Fibroblast of skin of back (primary cell): ENCODE results near the gene ZNRF4. TPM values are rescaled to one million over a fixed set of nuclear protein-coding genes. Genes with fewer than 3 reads are reported as not detected.
A peak's percentile ranks its signal among the peaks of the same experiment; 100 is the strongest.
"Not testable (repeated sequence)": the region's sequence is repeated elsewhere in the genome, so short reads cannot be mapped to it uniquely, and the experiment has no call there.

Experiments used
- DNase-seq: peaks from one replicate; pipeline ENCODE4 v3.0.0-alpha.2; 2013
- polyA plus RNA-seq, 2 experiments: library from polyadenylated mRNA; unstranded; fragments of 120-200 nt; gene quantifications; one replicate each; pipeline ENCODE4 v1.2.1, GENCODE V29; 2013; ENCODE audit not compliant: insufficient read length in 2 of 2

The ZNRF4 gene
- not detected for polyA plus RNA-seq (2013, experiment 1 of 2; ENCODE audit: insufficient read length)
- polyA plus RNA-seq (2013, experiment 2 of 2; ENCODE audit: insufficient read length) = not detected

- DNase-seq = no peak
Measured at GRCh38 chr19:5455367-5456129, at the start of gene ZNRF4. ZNRF4 (plus strand) TSS chr19:5455417; CDS start chr19:5455492, 75 bp downstream.

GRCh38 chr19:5406198-5406597, 49.0 kb upstream of the ZNRF4 start:
- not testable (repeated sequence) for DNase-seq

GRCh38 chr19:5406816-5407215, 48.4 kb upstream of the ZNRF4 start:
- no peak for DNase-seq

- peak; percentile 25 for DNase-seq
Measured at GRCh38 chr19:5407356-5407755, 47.9 kb upstream of the ZNRF4 start.

- DNase-seq = no peak
Measured at GRCh38 chr19:5417495-5418436, 37.5 kb upstream of the ZNRF4 start.

- DNase-seq = no peak
Measured at GRCh38 chr19:5418677-5419076, 36.5 kb upstream of the ZNRF4 start.

- DNase-seq = no peak
Measured at GRCh38 chr19:5420953-5421352, 34.3 kb upstream of the ZNRF4 start.

GRCh38 chr19:5423567-5424125, 31.6 kb upstream of the ZNRF4 start:
- DNase-seq = no peak

- no peak for DNase-seq
Measured at GRCh38 chr19:5424192-5424973, 30.8 kb upstream of the ZNRF4 start.

GRCh38 chr19:5425260-5425659, 30.0 kb upstream of the ZNRF4 start:
- DNase-seq = no peak

GRCh38 chr19:5430237-5430636, 25.0 kb upstream of the ZNRF4 start:
- DNase-seq = no peak

GRCh38 chr19:5432687-5433086, 22.5 kb upstream of the ZNRF4 start:
- no peak for DNase-seq

GRCh38 chr19:5434351-5434917, 20.8 kb upstream of the ZNRF4 start:
- no peak for DNase-seq

GRCh38 chr19:5434970-5435641, 20.1 kb upstream of the ZNRF4 start:
- DNase-seq = peak; percentile 82

- DNase-seq = no peak
Measured at GRCh38 chr19:5435642-5436017, 19.6 kb upstream of the ZNRF4 start.

GRCh38 chr19:5436106-5436947, 18.9 kb upstream of the ZNRF4 start:
- DNase-seq = peak; percentile 59

- no peak for DNase-seq
Measured at GRCh38 chr19:5436948-5437306, 18.3 kb upstream of the ZNRF4 start.

- not testable (repeated sequence) for DNase-seq
Measured at GRCh38 chr19:5438756-5439155, 16.5 kb upstream of the ZNRF4 start.

GRCh38 chr19:5439452-5439851, 15.8 kb upstream of the ZNRF4 start:
- no peak for DNase-seq

- DNase-seq = no peak
Measured at GRCh38 chr19:5440299-5440698, 14.9 kb upstream of the ZNRF4 start.
